K562 (cell line): Measurements from ENCODE around the gene RGS14. TPM values are rescaled to one million over a fixed set of nuclear protein-coding genes. Genes with fewer than 3 reads are reported as not detected.

ENCODE experiments used
- ATAC-seq: fragments of 200-7000 bp; cut with Tn5 transposase; 3 replicates; pipeline ENCODE4 v1.9.1; 2020; ENCODE audit warnings: moderate library complexity
- BruUV-seq: library from RNA; stranded (reverse); fragments of 400-500 nt; replicated peaks from 2 replicates; lab custom pipeline; 2021; lab: Mats Ljungman, UMichigan
- CTCF ChIA-PET: fragments of 300-600 bp; formaldehyde crosslinking; extraction: SDS; loops from one replicate; lab custom pipeline; 2021; ENCODE audit warnings: low intra/inter-chr PET ratio; lab: Yijun Ruan, JAX
- POLR2A ChIA-PET: fragments of 300-600, 350-650 bp; sonication (Branson Sonifier 250); formaldehyde crosslinking; extraction: SDS; loops from one replicate; lab custom pipeline; 2021; ENCODE audit warnings: antibody characterized with exemption, inconsistent platforms; lab: Yijun Ruan, JAX
- DNase-seq, 4 experiments: peaks; one replicate each; pipeline versions ENCODE4 v3.0.0 to v3.0.0-alpha.2; 2011 to 2018; ENCODE audit warnings: low spot score in 3 of 4, mixed read lengths in 3 of 4; ENCODE audit errors: extremely low read depth in 1 of 4
- FAIRE-seq: peaks from 2 replicates; lab custom pipeline; 2011; peaks lifted over from hg19 to GRCh38; lab: Jason Lieb, UNC
- H2AFZ ChIP-seq: 2 replicates; pipeline ENCODE4 v1.6.0; 2011; ENCODE audit warnings: low read depth, low read length, control low read depth, inconsistent platforms
- H3K27ac ChIP-seq: fragments of 200-600 bp; 3 replicates; pipeline ENCODE4 v1.8.0; 2011; ENCODE audit warnings: low read depth, mild to moderate bottlenecking, control low read depth, inconsistent platforms, low read length, moderate library complexity, mixed read lengths; ENCODE audit errors: extremely low read depth
- H3K27me3 ChIP-seq, 2 experiments: fragments of 300-600 bp in 1 of 2; 2 replicates in 1 of 2; 3 replicates in 1 of 2; pipeline versions ENCODE4 v1.6.0 to v1.8.0; 2011; ENCODE audit warnings: inconsistent platforms in 2 of 2, low read length in 2 of 2, mild to moderate bottlenecking in 1 of 2, mixed read lengths in 1 of 2, moderate library complexity in 1 of 2; ENCODE audit not compliant: control insufficient read depth in 2 of 2, insufficient read depth in 2 of 2
- H3K36me3 ChIP-seq: fragments of 300-600 bp; 3 replicates; pipeline ENCODE4 v1.8.0; 2011; ENCODE audit warnings: mild to moderate bottlenecking, low read length, inconsistent platforms; ENCODE audit not compliant: control insufficient read depth, insufficient read depth
- H3K4me1 ChIP-seq, 2 experiments: fragments of 200-600 bp in 1 of 2; replicated peaks in 1 of 2; 2 replicates in 1 of 2; 3 replicates in 1 of 2; pipeline versions ENCODE4 v1.5.1 to v1.8.0; 2011; ENCODE audit warnings: inconsistent platforms in 2 of 2, low read length in 2 of 2, mild to moderate bottlenecking in 1 of 2, mixed read lengths in 1 of 2, moderate library complexity in 1 of 2; ENCODE audit not compliant: control insufficient read depth in 2 of 2, insufficient read depth in 2 of 2
- H3K4me2 ChIP-seq: 2 replicates; pipeline ENCODE4 v1.6.1; 2011; ENCODE audit warnings: low read length, control low read depth, inconsistent platforms, mixed read lengths; ENCODE audit not compliant: insufficient read depth
- H3K4me3 ChIP-seq: fragments of 200-600 bp; sonication (generic), shearing (Covaris generic); 2 replicates; pipeline ENCODE4 v1.5.1; 2016; ENCODE audit warnings: control low read depth, inconsistent platforms
- H3K79me2 ChIP-seq: fragments of 200-600 bp; 3 replicates; pipeline ENCODE4 v1.8.0; 2011; ENCODE audit warnings: low read length, inconsistent platforms; ENCODE audit not compliant: control insufficient read depth, insufficient read depth
- H3K9ac ChIP-seq, 2 experiments: 2 replicates each; pipeline versions ENCODE4 v1.6.0 to v1.6.1; 2011; ENCODE audit warnings: low read depth in 2 of 2, low read length in 2 of 2, control low read depth in 1 of 2, inconsistent platforms in 1 of 2, mild to moderate bottlenecking in 1 of 2, mixed read lengths in 1 of 2; ENCODE audit not compliant: insufficient read depth in 1 of 2
- H3K9me1 ChIP-seq: one replicate; pipeline ENCODE4 v1.6.0; 2011; ENCODE audit warnings: inconsistent platforms, mild to moderate bottlenecking, low read length, moderate library complexity; ENCODE audit not compliant: control insufficient read depth, insufficient read depth
- H3K9me3 ChIP-seq: replicated peaks from 2 replicates; pipeline ENCODE4 v1.5.1; 2011; ENCODE audit warnings: low read depth, low read length, inconsistent platforms; ENCODE audit not compliant: control insufficient read depth, insufficient read depth
- H4K20me1 ChIP-seq: replicated peaks from 2 replicates; pipeline ENCODE4 v1.6.1; 2011; ENCODE audit warnings: low read length, inconsistent platforms, mixed read lengths; ENCODE audit not compliant: control insufficient read depth, insufficient read depth
- CCAR2 ChIP-seq: fragments of 200-400 bp; formaldehyde crosslinking; IDR thresholded peaks from 2 replicates; pipeline ENCODE4 v1.6.1; 2017; ENCODE audit warnings: mild to moderate bottlenecking, low read depth, low read length
- CGGBP1 ChIP-seq: fragments of 250-450 bp; sonication (Bioruptor Pico); IDR thresholded peaks from 2 replicates; pipeline ENCODE4 v1.9.0; 2021; ENCODE audit warnings: mild to moderate bottlenecking
- HSF4 ChIP-seq: fragments of 250-450 bp; sonication (Bioruptor Pico); IDR thresholded peaks from 2 replicates; pipeline ENCODE4 v2.1.2; 2022; ENCODE audit warnings: mild to moderate bottlenecking, moderate library complexity, borderline replicate concordance
- NR2C2 ChIP-seq, 2 experiments: fragments of 200-800 bp in 1 of 2; sonication (Bioruptor generic) in 1 of 2; sonication (generic) in 1 of 2; formaldehyde crosslinking in 1 of 2; IDR thresholded peaks; 2 replicates each; pipeline versions ENCODE4 v1.6.1 to v1.8.0; 2016 to 2022; ENCODE audit warnings: mild to moderate bottlenecking in 1 of 2, missing compliant biosample characterization in 1 of 2, missing genetic modification characterization in 1 of 2, missing genetic modification reagents in 1 of 2
- ZFP36 ChIP-seq: fragments of 150-350 bp; IDR thresholded peaks from 2 replicates; pipeline ENCODE4 v1.6.1; 2018; ENCODE audit warnings: low read length, low read depth; ENCODE audit not compliant: partially characterized antibody
- ZNF398 ChIP-seq: fragments of 250-450 bp; sonication (Bioruptor Pico); IDR thresholded peaks from 2 replicates; pipeline ENCODE4 v1.8.0; 2021; ENCODE audit warnings: moderate library complexity, mild to moderate bottlenecking, inconsistent platforms
- ZNF695 ChIP-seq: fragments of 450-650 bp; formaldehyde crosslinking; IDR thresholded peaks from 2 replicates; pipeline ENCODE4 v1.4.0; 2020; ENCODE audit warnings: mild to moderate bottlenecking, moderate library complexity
- WGBS: fragments of 100-300 bp; shearing (Covaris generic); methylation state at CpG from one replicate; pipeline ENCODE4 v1.1.6; 2016; ENCODE audit warnings: low coverage, mixed read lengths; ENCODE audit not compliant: insufficient coverage; ENCODE audit errors: missing lambda C conversion rate; 5-methylcytosine and 5-hydroxymethylcytosine counted together
- in situ Hi-C: fragments of 300-500 bp; cut with MboI; formaldehyde crosslinking; loops from 4 replicates; pipeline ENCODE4 v1.15.0; 2018; ENCODE audit warnings: inconsistent platforms, mixed read lengths
- intact Hi-C: fragments of 100-400 bp; cut with micrococcal nuclease; formaldehyde crosslinking; loops from 2 replicates; pipeline ENCODE4 v1.14.2; 2022
- polyA plus RNA-seq, 8 experiments: library from polyadenylated mRNA; depleted of rRNA in 4 of 8; stranded (reverse) in 5 of 8; unstranded in 3 of 8; fragments of >200 nt; fragmentation: Nextera tagmentation in 2 of 8; fragmentation: Illumina TruSeq in 1 of 8; extraction: Ambion mirVana in 2 of 8; extraction: Trizol in 1 of 8; gene quantifications; 2 replicates each; pipeline versions ENCODE4 v1.2.1 to v1.2.3, GENCODE V29; 2011 to 2014; ENCODE audit warnings: inconsistent platforms in 1 of 8, missing spikeins in 1 of 8
- total RNA-seq, 7 experiments: library from RNA; depleted of rRNA in 6 of 7; stranded (reverse); fragments of >200 nt in 6 of 7; fragmentation: Illumina TruSeq in 2 of 7; extraction: Trizol in 2 of 7; gene quantifications; 2 replicates each; pipeline versions ENCODE4 v1.2.1 to v1.2.3, GENCODE V29; 2011 to 2021; ENCODE audit warnings: low replicate concordance in 1 of 7

RGS14 gene
- total and polyA plus RNA-seq, 9 of the 15 experiments (the other 6 are each of a cell fraction or from before 2014, with no cell fraction given), result 0.28 to 75.9 (median 34.5) TPM

DNA sequence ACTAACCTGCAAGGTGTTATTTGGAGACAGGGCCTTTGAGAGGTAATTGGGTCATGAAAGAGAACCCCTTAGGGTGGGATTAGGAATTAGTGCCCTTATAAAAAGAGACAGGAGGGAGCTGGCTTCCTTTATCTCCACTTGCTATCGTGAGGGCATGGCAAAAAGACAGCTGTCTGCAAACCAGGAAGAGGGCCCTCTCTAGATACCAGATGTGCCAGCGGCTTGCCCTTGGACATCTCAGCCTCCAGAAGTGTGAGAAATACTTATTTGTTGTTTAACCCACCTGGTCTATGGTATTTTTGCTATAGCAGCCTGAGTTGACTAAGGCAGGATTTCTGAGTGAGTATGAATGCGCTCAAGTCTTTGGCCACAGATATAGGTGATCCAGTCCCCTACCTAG lies 978 bp upstream of the RGS14 start:
- H3K4me3 ChIP-seq, result no peak overlapping the region
- ChIA-PET CTCF (interaction anchor here (0.6 kb wide), 1 partner anchor 98 kb away, joined by 4 read pairs; no protein-coding TSS in a partner anchor), POLR2A (interaction anchor here (0.8 kb wide), 1 partner anchor 710 kb away, joined by 4 read pairs; no protein-coding TSS in a partner anchor)
- H3K27me3 ChIP-seq, result no peaks in the 10 kb centered on the region
- TF ChIP-seq HSF4 (CRISPR knock-in tag) (no peak), CGGBP1 (CRISPR knock-in tag) (no peak), ZNF398 (CRISPR knock-in tag) (no peak), CCAR2 (no peak), ZFP36 (no peak), ZNF695 (CRISPR knock-in tag) (no peak), NR2C2 (CRISPR knock-in tag; IDR thresholded peaks at IDR 0.05) (no peak), NR2C2 (tag; IDR thresholded peaks at IDR 0.05) (no peak)
- in situ Hi-C loops (no loop called here), intact Hi-C loops (no loop called here)
- H3K9me1 ChIP-seq, result no peaks in the 10 kb centered on the region
- H3K36me3 ChIP-seq, result no peaks in the 10 kb centered on the region
- 55% methylated on average over 3 of the region's 3 CpGs for WGBS
- DNase-seq (no peak), FAIRE-seq (no peak), ATAC-seq (no peak)
- H3K9me3 ChIP-seq, result 0 out of 2 replicates have a peak, but pooled peaks cover 3% of the 10 kb centered on the region
- H3K79me2 ChIP-seq, result no peaks in the 10 kb centered on the region; the same call in 2 of the 3 replicates
- H3K4me1 ChIP-seq, result peaks cover 3 to 34% of the 10 kb centered on the region in 2 experiments; a peak in 4 of 5 replicates
- no peak overlapping the region for H3K9ac ChIP-seq
- no peak overlapping the region for H3K27ac ChIP-seq
- no peak overlapping the region for H2AFZ ChIP-seq
- no peak overlapping the region for H3K4me2 ChIP-seq
- BruUV-seq, result no TSS peak
- H4K20me1 ChIP-seq, result no peaks in the 10 kb centered on the region
